HL-60 (cell line): ENCODE data around the gene HAUS5.

Experiments used
- CTCF ChIP-seq: IDR thresholded peaks from one replicate; pipeline ENCODE4 v1.5.1; 2011; ENCODE audit warnings: low read length, control low read depth, inconsistent platforms; ENCODE audit not compliant: insufficient read depth
- POLR2AphosphoS5 ChIP-seq: IDR thresholded peaks from 2 replicates; pipeline ENCODE4 v1.6.1; 2012; ENCODE audit warnings: low read depth

GRCh38 chr19:35566738-35567137, 45.8 kb upstream of the HAUS5 start:
- no peak for TF ChIP-seq POLR2AphosphoS5
- no peak for TF ChIP-seq CTCF
